Activated CD8-positive, alpha-beta memory T cell treated with anti-CD3 and anti-CD28 coated beads, Interleukin-2, amount 50 U/mL, for 48 hours (primary cell): ENCODE results near the gene ING2.

Source experiments
- DNase-seq: peaks from one replicate; pipeline ENCODE4 v3.0.0-alpha.2; 2020

The ING2 gene

GRCh38 chr4:183499801-183500200 is 5.1 kb upstream of the ING2 start:
- DNase-seq: no peak

GRCh38 chr4:183503497-183504063 is 1.3 kb upstream of the ING2 start:
- DNase-seq: no peak

DNA sequence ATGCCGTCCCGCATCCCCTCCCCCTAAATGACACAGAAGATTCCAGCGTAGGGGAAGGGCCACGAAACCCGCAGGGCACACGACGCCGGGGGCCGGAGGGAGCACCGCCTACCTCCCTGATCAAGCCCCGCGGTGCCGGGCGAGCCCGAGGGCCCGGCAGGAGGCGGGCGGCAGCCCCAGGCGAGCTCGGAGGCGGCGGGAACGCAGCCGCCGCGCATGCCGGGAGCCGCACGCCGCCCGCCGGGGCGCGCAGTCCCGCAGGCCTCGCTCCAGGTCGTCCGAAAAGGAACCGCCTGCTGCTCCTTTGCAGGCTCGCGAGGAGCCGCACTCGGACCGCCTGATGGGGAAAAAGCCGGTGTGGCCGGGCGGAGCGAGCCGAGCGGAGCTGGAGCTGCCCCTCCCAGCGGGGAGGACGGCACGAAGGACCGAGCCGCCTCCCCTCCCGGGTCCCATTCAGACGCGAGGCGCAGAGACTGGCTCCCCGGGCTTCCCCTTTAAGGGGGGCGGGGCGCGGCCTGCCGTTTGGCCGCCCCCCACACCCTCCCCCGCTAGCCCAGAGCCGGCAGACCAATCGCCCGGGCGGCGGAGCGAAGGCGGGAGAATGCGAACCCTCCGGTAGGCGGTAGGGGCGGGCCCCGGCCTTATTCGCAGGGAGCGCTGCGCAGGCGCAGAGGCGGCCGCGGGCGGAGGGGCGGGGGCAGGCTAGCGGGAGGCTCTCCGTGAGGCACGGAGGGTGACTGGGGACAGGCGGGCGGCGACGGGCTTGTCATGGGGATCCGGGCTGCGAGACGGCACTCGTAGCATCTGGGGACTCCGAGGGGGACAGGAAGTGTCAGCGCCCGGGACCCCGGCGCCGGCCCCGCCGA is 561 bp upstream of the ING2 start:
- peak; percentile 99 for DNase-seq

DNA sequence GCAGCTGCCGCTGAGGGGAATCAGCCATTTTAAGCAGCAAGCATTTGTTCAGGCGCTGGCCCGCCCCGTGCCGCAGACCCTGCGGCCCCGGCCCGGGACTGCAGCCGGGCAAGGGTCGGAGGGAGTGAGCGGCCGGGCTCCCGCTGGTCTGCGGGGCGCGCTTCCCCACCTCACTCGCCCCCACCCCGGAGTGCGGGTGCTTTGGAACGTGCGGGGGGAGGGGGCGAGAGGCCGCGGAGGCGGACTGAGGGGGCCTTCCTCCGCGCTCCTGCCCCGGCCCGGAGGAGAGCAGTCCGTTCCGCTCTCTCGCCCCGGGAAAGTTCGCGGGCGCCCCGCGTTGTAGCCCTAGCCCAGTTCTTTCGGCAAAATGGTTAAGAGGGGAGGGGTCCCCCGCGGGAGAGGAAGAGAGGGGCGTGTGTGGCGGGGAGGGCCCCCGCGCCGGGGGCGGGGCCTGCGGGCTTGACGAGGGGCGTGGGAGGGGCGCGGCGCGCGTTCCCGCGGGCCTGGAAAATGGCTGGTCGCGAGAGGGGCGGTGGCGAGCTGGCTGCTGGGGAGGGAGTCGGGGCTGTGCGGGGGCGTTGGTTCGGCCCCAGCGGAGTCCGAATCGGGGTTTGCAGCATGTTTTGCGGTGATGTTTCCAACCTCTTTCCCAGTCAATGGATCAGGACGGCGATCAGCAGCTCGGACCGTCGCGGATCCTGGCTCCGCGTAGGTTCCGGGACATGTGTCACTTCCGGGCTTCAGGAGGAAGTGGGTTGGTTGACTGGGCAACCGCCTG is 942 bp downstream of the ING2 start:
- peak; percentile 93 for DNase-seq

DNA sequence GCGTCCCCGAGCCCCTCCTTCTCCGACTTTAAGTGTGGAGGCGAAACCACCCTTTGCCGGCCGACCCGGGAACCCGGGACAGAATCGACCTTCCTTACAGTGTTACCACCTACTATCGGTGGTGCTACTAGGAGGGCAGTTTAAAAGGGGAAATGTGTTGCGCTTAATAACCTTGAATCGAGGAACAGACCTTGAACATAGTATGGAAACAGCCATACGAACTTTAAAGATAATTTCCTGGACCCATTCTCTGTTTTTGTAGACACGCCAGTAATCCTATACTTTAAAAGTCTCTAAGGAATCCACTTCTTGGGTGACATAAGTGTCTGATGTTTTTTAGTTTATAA is 1.5 kb downstream of the ING2 start:
- no peak for DNase-seq

GRCh38 chr4:183507925-183508696 is 3.3 kb downstream of the ING2 start:
- no peak for DNase-seq

DNA sequence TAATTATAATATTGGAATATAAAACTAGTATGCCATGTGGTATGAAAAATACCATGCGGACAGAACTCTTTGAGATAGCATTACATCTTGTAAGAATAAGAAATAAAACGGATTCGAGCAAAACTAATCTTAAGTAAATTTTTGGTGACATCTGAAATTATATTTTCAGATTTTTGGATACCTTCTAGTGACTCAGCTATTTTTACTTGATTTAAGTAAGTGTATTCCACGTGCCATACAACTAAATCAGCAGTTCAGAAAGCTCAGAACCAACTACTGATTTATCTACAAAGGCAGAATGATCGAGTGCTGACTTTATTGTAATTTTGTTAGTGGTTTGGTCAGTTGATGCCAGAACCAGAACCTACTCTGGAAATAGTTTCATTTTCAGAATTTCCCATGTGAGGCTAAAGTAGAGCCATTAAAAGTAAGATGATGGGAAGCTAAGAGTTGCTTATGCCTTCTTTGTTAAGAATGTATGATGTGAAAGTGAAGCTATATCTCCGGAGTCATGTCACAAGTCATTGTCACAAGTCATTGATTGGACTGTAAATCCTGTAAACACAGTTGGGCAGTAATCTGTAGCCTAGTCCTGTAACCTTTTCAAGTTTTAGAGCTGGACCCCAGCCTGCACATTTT is 4.0 kb downstream of the ING2 start:
- no peak for DNase-seq

DNA sequence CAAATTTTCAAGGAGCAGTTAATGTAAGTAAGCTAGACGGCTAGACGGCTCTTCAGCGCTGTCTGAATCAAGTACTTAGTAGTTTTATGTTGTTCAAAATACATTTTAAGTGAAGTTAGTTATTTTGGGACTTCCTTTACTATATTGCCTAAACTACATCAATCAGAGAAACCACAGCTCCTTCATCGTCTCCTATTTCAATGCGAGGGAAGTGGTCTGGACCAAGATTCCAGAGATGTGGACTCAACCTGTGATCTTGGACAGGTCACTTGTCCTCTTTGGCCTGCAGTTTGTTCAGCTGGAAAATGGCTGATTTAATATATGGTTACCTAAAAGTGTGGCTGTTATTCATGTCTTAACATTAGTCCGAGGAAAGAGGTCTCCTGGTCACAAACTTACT is 10.6 kb downstream of the ING2 start:
- DNase-seq: no peak

GRCh38 chr4:183517194-183517593 is 12.3 kb downstream of the ING2 start:
- DNase-seq: no peak

GRCh38 chr4:183517781-183518180 is 12.9 kb downstream of the ING2 start:
- DNase-seq: no peak

- DNase-seq: no peak
Observed at GRCh38 chr4:183522821-183523220, 18.0 kb downstream of the ING2 start.

DNA sequence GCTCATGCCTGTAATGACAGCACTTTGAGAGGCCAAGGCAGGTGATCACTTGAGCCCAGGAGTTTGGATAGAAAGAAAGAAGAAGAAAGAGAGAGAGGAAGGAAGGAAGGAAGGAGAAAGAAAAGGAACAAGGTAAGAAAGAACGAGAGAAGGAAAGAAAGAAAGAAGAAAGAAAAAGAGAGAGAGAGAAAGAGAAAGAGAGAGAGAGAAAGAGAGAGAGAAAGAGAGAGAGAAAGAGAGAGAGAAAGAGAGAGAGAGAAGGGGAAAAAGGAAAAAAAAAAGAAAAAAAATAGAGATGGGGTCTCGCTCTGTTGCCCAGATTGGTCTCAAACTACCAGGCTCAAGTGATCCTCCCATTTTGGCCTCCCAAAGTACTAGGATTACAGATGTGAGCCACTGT is 22.5 kb downstream of the ING2 start:
- no peak for DNase-seq

DNA sequence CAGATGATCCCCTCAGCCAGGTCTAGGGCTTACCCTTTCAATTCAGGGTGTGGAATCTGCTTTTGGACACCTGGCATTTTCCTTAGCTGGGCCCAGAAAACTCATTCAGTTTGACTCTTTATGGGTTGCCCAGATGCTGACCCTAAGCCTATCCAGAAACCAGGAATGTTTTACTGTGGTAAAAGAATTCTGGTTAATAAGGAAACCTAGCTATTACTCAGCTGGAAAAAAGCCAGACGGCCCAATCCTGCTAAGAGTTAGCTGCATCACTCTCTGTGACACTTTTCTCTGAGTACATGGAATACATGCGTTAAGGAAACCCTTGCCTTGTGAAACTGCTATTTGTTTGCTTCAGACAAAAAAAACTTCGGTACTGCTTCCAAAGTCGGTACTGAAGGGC is 28.0 kb downstream of the ING2 start:
- no peak for DNase-seq

- DNase-seq: no peak
Observed at GRCh38 chr4:183533698-183534097, 28.8 kb downstream of the ING2 start.

DNA sequence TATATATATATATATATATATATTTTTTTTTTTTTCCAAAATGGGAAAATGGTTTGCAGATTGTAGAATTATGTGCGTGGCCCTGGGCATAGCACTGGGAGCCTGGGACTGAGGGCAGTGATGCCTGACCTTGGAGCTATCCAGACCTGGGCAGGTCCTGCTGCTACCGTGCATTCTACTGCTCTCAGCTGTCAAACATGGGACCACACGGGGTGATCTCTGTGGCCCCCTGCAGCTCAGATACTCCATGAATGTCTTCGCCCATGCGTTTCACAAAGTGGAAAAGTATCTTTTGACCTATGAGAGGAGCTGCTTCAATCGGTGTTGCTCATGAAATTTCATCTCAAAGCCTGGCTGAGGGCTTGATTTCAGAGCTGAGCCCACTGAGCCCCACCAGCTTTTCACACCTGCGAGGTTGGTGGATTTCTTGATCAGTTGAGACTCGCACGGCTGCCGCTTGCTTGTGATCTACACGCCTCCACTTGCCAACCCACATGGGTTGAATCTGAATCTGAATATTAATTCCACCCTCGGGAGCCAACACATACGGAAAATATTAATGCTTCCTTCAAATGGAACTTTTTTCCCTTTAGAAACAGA is 35.7 kb downstream of the ING2 start:
- DNase-seq: no peak

- DNase-seq: no peak
Observed at GRCh38 chr4:183541010-183541751, 36.3 kb downstream of the ING2 start.

DNA sequence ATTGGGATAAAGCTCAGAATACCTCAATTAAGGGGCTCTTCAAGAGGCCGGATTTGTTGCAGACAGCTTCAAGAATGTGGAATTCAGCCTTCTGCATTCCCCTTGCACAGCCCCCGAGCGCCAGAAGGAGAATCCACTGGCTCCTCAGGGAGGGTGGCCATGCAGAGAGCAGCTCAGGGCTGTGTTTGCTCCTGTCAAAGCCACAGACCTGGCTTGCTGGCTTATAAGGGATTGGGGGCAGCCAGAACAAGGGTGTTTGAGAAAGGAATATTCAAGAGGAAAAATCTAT is 36.8 kb downstream of the ING2 start:
- DNase-seq: no peak

DNA sequence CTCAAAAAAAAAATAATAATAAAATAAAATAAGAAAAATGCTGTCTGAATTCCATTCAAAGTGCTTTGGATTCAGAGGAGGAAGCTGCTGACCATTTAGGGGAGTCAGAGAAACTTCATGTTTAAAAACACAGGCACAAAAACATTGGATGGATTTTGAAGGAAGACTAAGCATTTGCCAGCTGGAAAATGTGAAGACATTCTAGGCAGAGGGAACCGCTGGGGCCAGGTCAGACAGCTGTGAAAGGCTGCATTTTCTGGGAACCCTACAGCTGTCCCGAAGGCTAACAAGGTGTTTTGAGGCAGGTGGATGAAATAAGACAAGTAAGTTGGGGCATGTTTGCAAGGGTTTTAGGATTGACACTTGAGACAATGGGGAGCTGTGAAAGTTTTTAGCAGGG is 38.6 kb downstream of the ING2 start:
- DNase-seq: no peak

DNA sequence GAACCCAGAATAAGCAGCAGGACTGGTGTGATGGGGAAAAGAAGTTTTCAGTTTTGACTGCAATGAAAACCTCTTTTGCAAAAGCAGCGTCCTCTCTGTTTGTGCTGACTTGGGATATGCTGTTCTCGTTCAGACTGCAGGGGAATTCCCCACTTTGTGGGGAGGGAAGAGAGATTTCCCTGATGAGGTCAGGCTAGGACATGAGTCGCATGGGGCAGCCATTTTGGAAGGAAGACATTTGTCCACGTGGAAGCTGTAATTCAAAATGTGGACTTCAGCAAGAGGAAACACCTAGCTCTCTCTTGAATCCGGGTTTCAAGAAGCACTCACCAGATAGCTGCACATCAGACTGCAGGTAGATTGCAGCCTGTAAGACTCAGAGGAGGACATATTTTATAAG is 39.3 kb downstream of the ING2 start:
- DNase-seq: no peak

- no peak for DNase-seq
Observed at GRCh38 chr4:183546376-183546775, 41.5 kb downstream of the ING2 start.

DNA sequence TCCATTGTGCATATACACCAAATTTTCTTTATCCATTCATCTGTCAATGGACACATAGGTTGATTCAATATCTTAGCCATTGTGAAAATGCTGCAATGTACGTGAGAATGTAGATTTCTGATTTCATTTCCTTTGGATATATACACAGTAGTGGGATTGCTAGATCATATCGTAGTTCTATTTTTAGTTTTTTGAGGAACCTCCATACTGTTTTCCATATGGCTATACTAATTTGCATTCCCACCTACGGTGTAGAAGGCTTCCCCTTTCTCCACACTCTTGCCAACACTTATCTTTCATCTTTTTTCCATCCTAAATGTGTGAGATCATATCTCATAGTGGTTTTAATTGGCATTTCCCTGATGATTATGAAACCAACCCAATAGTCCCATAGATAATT is 43.4 kb downstream of the ING2 start:
- DNase-seq: no peak
